ENCODE results near the gene ORAI2. TPM values are rescaled to one million over a fixed set of nuclear protein-coding genes. Genes with fewer than 3 reads are reported as not detected.

Gene ORAI2
- total and polyA plus RNA-seq, 2 donors (not counting 3 experiments of a cell fraction or from before 2014, with no cell fraction given) = 84.1 to 99.1 TPM

- dilution Hi-C loops (cut with MboI; ENCODE audit: extremely low pct_ligation_motif_present, low sequenced_read_pairs) = no loop called here
- Histone ChIP-seq H3K9ac (replicated peaks; ENCODE audit: extremely low read depth, insufficient read depth, low read length) (no peak overlapping the region), H2AFZ (ENCODE audit: low read depth, low read length) (no peak overlapping the region), H3K27ac (ENCODE audit: insufficient read depth, low read depth, low read length) (no peak overlapping the region), H3K9me1 (replicated peaks; ENCODE audit: control insufficient read depth, extremely low read depth, insufficient read depth, low read length) (no peaks in the 10 kb centered on the region), H3K4me3 (replicated peaks in 1 of 3; ENCODE audit: insufficient read depth in 1 of 3, low read depth in 1 of 3, low read length in 3 of 3) (no peak overlapping the region), H3K4me2 (ENCODE audit: insufficient read depth, low read length) (no peak overlapping the region), H3K36me3 (ENCODE audit: control insufficient read depth in 2 of 2, extremely low read depth in 1 of 2, insufficient read depth in 2 of 2, low read length in 2 of 2) (peaks cover 4 to 9% of the 10 kb centered on the region in 2 experiments), H3K9me3 (replicated peaks; ENCODE audit: control insufficient read depth, insufficient read depth, low read length) (no peaks in the 10 kb centered on the region), H3K4me1 (ENCODE audit: control insufficient read depth, extremely low read depth, insufficient read depth, low read length) (no peaks in the 10 kb centered on the region), H3K27me3 (ENCODE audit: control insufficient read depth in 2 of 2, insufficient read depth in 2 of 2, low read length in 2 of 2) (no peaks in the 10 kb centered on the region), H4K20me1 (replicated peaks; ENCODE audit: control insufficient read depth, extremely low read depth, insufficient read depth, low read length) (no peaks in the 10 kb centered on the region), H3K79me2 (ENCODE audit: control insufficient read depth, insufficient read depth, low read length) (no peaks in the 10 kb centered on the region)
- BruUV-seq (replicated peaks) = no TSS peak
- TF ChIP-seq MAX (IDR thresholded peaks at IDR 0.05; ENCODE audit: insufficient read depth, insufficient read length) = no peak
- no peak for TF ChIP-seq CTCF (IDR thresholded peaks at IDR 0.05; ENCODE audit: extremely low read depth in 1 of 2, insufficient read depth in 1 of 2, low read depth in 1 of 2, low read length in 2 of 2)
- no peak for TF ChIP-seq POLR2A (IDR thresholded peaks at IDR 0.05; ENCODE audit: low read depth, low read length)
- TF ChIP-seq EZH2 (IDR thresholded peaks at IDR 0.05; ENCODE audit: borderline replicate concordance, low read depth, low read length, severe bottlenecking) = no peak
- TF ChIP-seq POLR2AphosphoS5 (IDR thresholded peaks at IDR 0.05; ENCODE audit: insufficient read depth, low read depth, low read length) = no peak
- TF ChIP-seq GATA2 (IDR thresholded peaks at IDR 0.05; ENCODE audit: insufficient read depth, insufficient read length, low read depth, low read length) = no peak
- no peak for TF ChIP-seq JUN (IDR thresholded peaks at IDR 0.05; ENCODE audit: borderline replicate concordance, insufficient read depth, insufficient read length, low read depth)
- TF ChIP-seq MYC (IDR thresholded peaks at IDR 0.05; ENCODE audit: low read depth, low read length) = no peak
- no peak for TF ChIP-seq FOS (IDR thresholded peaks at IDR 0.05; ENCODE audit: borderline replicate concordance, insufficient read depth, low read length)
- intact Hi-C loops (cut with micrococcal nuclease) = no loop called here
- FAIRE-seq = no peak
- ChIA-PET POLR2A (no interaction called here), CTCF (no interaction called here)
- DNase-seq (ENCODE audit: low read depth, low spot score) = no peak
These were observed 24.1 kb downstream of the ORAI2 start for GRCh38 chr7:102457352-102457924.

All from endothelial cell of umbilical vein (primary cell).